ENCODE measurements around the gene RHBDL1.
"Not testable (repeated sequence)": the region's sequence is repeated elsewhere in the genome, so short reads cannot be mapped to it uniquely, and the experiment has no call there.

Gene RHBDL1

GRCh38 chr16:706189-707061, 31.0 kb downstream of the RHBDL1 start:
- H3K36me3 ChIP-seq (ENCODE audit: control insufficient read depth in 2 of 2, insufficient read depth in 2 of 2, low read length in 2 of 2) = no peaks in the 10 kb centered on the region
- H3K4me1 ChIP-seq (ENCODE audit: control insufficient read depth in 2 of 2, insufficient read depth in 2 of 2, low read length in 2 of 2) = no peaks in the 10 kb centered on the region
- no peak overlapping the region for H3K9ac ChIP-seq (ENCODE audit: low read depth in 1 of 2, low read length in 2 of 2)
- peaks cover 44 to 83% of the 10 kb centered on the region in 2 donors for H3K27me3 ChIP-seq (ENCODE audit: control insufficient read depth in 2 of 2, insufficient read depth in 2 of 2, low read length in 2 of 2)
- H3K27ac ChIP-seq (ENCODE audit: low read depth in 2 of 2, low read length in 2 of 2) = no peak overlapping the region
- H3K4me3 ChIP-seq (ENCODE audit: low read length in 2 of 2) = no peak overlapping the region
- H3K9me3 ChIP-seq (ENCODE audit: control insufficient read depth in 2 of 2, low read length in 2 of 2) = no peaks in the 10 kb centered on the region

GRCh38 chr16:707062-707538, 31.6 kb downstream of the RHBDL1 start:
- H3K36me3 ChIP-seq (ENCODE audit: control insufficient read depth in 2 of 2, insufficient read depth in 2 of 2, low read length in 2 of 2) = no peaks in the 10 kb centered on the region
- no peak overlapping the region for H3K27ac ChIP-seq (ENCODE audit: low read depth in 2 of 2, low read length in 2 of 2)
- no peak overlapping the region for H3K4me3 ChIP-seq (ENCODE audit: low read length in 2 of 2)
- H3K9ac ChIP-seq (ENCODE audit: low read depth in 1 of 2, low read length in 2 of 2) = no peak overlapping the region
- no peaks in the 10 kb centered on the region for H3K4me1 ChIP-seq (ENCODE audit: control insufficient read depth in 2 of 2, insufficient read depth in 2 of 2, low read length in 2 of 2)
- peaks cover 39 to 79% of the 10 kb centered on the region in 2 donors for H3K27me3 ChIP-seq (ENCODE audit: control insufficient read depth in 2 of 2, insufficient read depth in 2 of 2, low read length in 2 of 2)
- H3K9me3 ChIP-seq (ENCODE audit: control insufficient read depth in 2 of 2, low read length in 2 of 2) = no peaks in the 10 kb centered on the region

GRCh38 chr16:708019-708418, 32.5 kb downstream of the RHBDL1 start:
- no peak overlapping the region for H3K4me3 ChIP-seq (ENCODE audit: low read length in 2 of 2)
- H3K27ac ChIP-seq (ENCODE audit: low read depth in 2 of 2, low read length in 2 of 2) = no peak overlapping the region
- H3K36me3 ChIP-seq (ENCODE audit: control insufficient read depth in 2 of 2, insufficient read depth in 2 of 2, low read length in 2 of 2) = no peaks in the 10 kb centered on the region
- H3K4me1 ChIP-seq (ENCODE audit: control insufficient read depth in 2 of 2, insufficient read depth in 2 of 2, low read length in 2 of 2) = no peaks in the 10 kb centered on the region
- H3K9ac ChIP-seq (ENCODE audit: low read depth in 1 of 2, low read length in 2 of 2) = no peak overlapping the region
- H3K9me3 ChIP-seq (ENCODE audit: control insufficient read depth in 2 of 2, low read length in 2 of 2) = no peaks in the 10 kb centered on the region
- peaks cover 36 to 69% of the 10 kb centered on the region in 2 donors for H3K27me3 ChIP-seq (ENCODE audit: control insufficient read depth in 2 of 2, insufficient read depth in 2 of 2, low read length in 2 of 2)

GRCh38 chr16:708959-709358, 33.5 kb downstream of the RHBDL1 start:
- Histone ChIP-seq H3K36me3 (ENCODE audit: control insufficient read depth in 2 of 2, insufficient read depth in 2 of 2, low read length in 2 of 2) (no peaks in the 10 kb centered on the region), H3K27ac (ENCODE audit: low read depth in 2 of 2, low read length in 2 of 2) (no peak overlapping the region), H3K9ac (ENCODE audit: low read depth in 1 of 2, low read length in 2 of 2) (no peak overlapping the region), H3K9me3 (ENCODE audit: control insufficient read depth in 2 of 2, low read length in 2 of 2) (no peaks in the 10 kb centered on the region), H3K4me1 (ENCODE audit: control insufficient read depth in 2 of 2, insufficient read depth in 2 of 2, low read length in 2 of 2) (no peaks in the 10 kb centered on the region), H3K4me3 (ENCODE audit: low read length in 2 of 2) (no peak overlapping the region), H3K27me3 (ENCODE audit: control insufficient read depth in 2 of 2, insufficient read depth in 2 of 2, low read length in 2 of 2) (peaks cover 33 to 63% of the 10 kb centered on the region in 2 donors)

- H3K36me3 ChIP-seq (ENCODE audit: control insufficient read depth in 2 of 2, insufficient read depth in 2 of 2, low read length in 2 of 2) = no peaks in the 10 kb centered on the region
- no peaks in the 10 kb centered on the region for H3K9me3 ChIP-seq (ENCODE audit: control insufficient read depth in 2 of 2, low read length in 2 of 2)
- H3K27me3 ChIP-seq (ENCODE audit: control insufficient read depth in 2 of 2, insufficient read depth in 2 of 2, low read length in 2 of 2) = peaks cover 29 to 57% of the 10 kb centered on the region in 2 donors
- H3K9ac ChIP-seq (ENCODE audit: low read depth in 1 of 2, low read length in 2 of 2) = no peak overlapping the region
- no peak overlapping the region for H3K4me3 ChIP-seq (ENCODE audit: low read length in 2 of 2)
- no peak overlapping the region for H3K27ac ChIP-seq (ENCODE audit: low read depth in 2 of 2, low read length in 2 of 2)
- peaks cover 2 to 4% of the 10 kb centered on the region in 2 donors for H3K4me1 ChIP-seq (ENCODE audit: control insufficient read depth in 2 of 2, insufficient read depth in 2 of 2, low read length in 2 of 2)
Measured at GRCh38 chr16:709566-710499, 34.4 kb downstream of the RHBDL1 start.

GRCh38 chr16:710500-711075, 35.1 kb downstream of the RHBDL1 start:
- Histone ChIP-seq H3K27ac (ENCODE audit: low read depth in 2 of 2, low read length in 2 of 2) (no peak overlapping the region), H3K27me3 (ENCODE audit: control insufficient read depth in 2 of 2, insufficient read depth in 2 of 2, low read length in 2 of 2) (peaks cover 29 to 54% of the 10 kb centered on the region in 2 donors), H3K36me3 (ENCODE audit: control insufficient read depth in 2 of 2, insufficient read depth in 2 of 2, low read length in 2 of 2) (no peaks in the 10 kb centered on the region), H3K4me1 (ENCODE audit: control insufficient read depth in 2 of 2, insufficient read depth in 2 of 2, low read length in 2 of 2) (peaks cover 4 to 6% of the 10 kb centered on the region in 2 donors), H3K9ac (ENCODE audit: low read depth in 1 of 2, low read length in 2 of 2) (no peak overlapping the region), H3K4me3 (ENCODE audit: low read length in 2 of 2) (no peak overlapping the region), H3K9me3 (ENCODE audit: control insufficient read depth in 2 of 2, low read length in 2 of 2) (no peaks in the 10 kb centered on the region)

- peaks cover 30 to 56% of the 10 kb centered on the region in 2 donors for H3K27me3 ChIP-seq (ENCODE audit: control insufficient read depth in 2 of 2, insufficient read depth in 2 of 2, low read length in 2 of 2)
- peaks cover 9 to 11% of the 10 kb centered on the region in 2 donors for H3K4me1 ChIP-seq (ENCODE audit: control insufficient read depth in 2 of 2, insufficient read depth in 2 of 2, low read length in 2 of 2)
- no peaks in the 10 kb centered on the region for H3K9me3 ChIP-seq (ENCODE audit: control insufficient read depth in 2 of 2, low read length in 2 of 2)
- no peak overlapping the region for H3K4me3 ChIP-seq (ENCODE audit: low read length in 2 of 2)
- H3K27ac ChIP-seq (ENCODE audit: low read depth in 2 of 2, low read length in 2 of 2) = no peak overlapping the region
- no peaks in the 10 kb centered on the region for H3K36me3 ChIP-seq (ENCODE audit: control insufficient read depth in 2 of 2, insufficient read depth in 2 of 2, low read length in 2 of 2)
- H3K9ac ChIP-seq (ENCODE audit: low read depth in 1 of 2, low read length in 2 of 2) = no peak overlapping the region
Measured at GRCh38 chr16:711084-711483, 35.6 kb downstream of the RHBDL1 start.

- H3K27me3 ChIP-seq (ENCODE audit: control insufficient read depth in 2 of 2, insufficient read depth in 2 of 2, low read length in 2 of 2) = peaks cover 29 to 52% of the 10 kb centered on the region in 2 donors
- peaks cover 12 to 13% of the 10 kb centered on the region in 2 donors for H3K4me1 ChIP-seq (ENCODE audit: control insufficient read depth in 2 of 2, insufficient read depth in 2 of 2, low read length in 2 of 2)
- H3K27ac ChIP-seq (ENCODE audit: low read depth in 2 of 2, low read length in 2 of 2) = no peak overlapping the region
- no peak overlapping the region for H3K9ac ChIP-seq (ENCODE audit: low read depth in 1 of 2, low read length in 2 of 2)
- no peak overlapping the region for H3K4me3 ChIP-seq (ENCODE audit: low read length in 2 of 2)
- H3K9me3 ChIP-seq (ENCODE audit: control insufficient read depth in 2 of 2, low read length in 2 of 2) = no peaks in the 10 kb centered on the region
- no peaks in the 10 kb centered on the region for H3K36me3 ChIP-seq (ENCODE audit: control insufficient read depth in 2 of 2, insufficient read depth in 2 of 2, low read length in 2 of 2)
Measured at GRCh38 chr16:711548-712320, 36.3 kb downstream of the RHBDL1 start.

- not testable (repeated sequence) for H3K9me3 ChIP-seq (ENCODE audit: control insufficient read depth in 2 of 2, low read length in 2 of 2); H3K36me3 ChIP-seq (ENCODE audit: control insufficient read depth in 2 of 2, insufficient read depth in 2 of 2, low read length in 2 of 2); H3K27ac ChIP-seq (ENCODE audit: low read depth in 2 of 2, low read length in 2 of 2); H3K9ac ChIP-seq (ENCODE audit: low read depth in 1 of 2, low read length in 2 of 2); H3K4me3 ChIP-seq (ENCODE audit: low read length in 2 of 2)
- Histone ChIP-seq H3K27me3 (ENCODE audit: control insufficient read depth in 2 of 2, insufficient read depth in 2 of 2, low read length in 2 of 2) (peaks cover 24 to 44% of the 10 kb centered on the region in 2 donors), H3K4me1 (ENCODE audit: control insufficient read depth in 2 of 2, insufficient read depth in 2 of 2, low read length in 2 of 2) (peaks cover 12 to 13% of the 10 kb centered on the region in 2 donors)
Measured at GRCh38 chr16:712740-713250, 37.3 kb downstream of the RHBDL1 start.

Data from mucosa of rectum (tissue), 2 donors.